LNCAP (cell line): ENCODE measurements around the gene GNS.

Source experiments
- TF ChIP-seq, protein P1 (sequence below): fragments of 450-650 bp; IDR thresholded peaks from 2 replicates; pipeline ENCODE4 v1.5.1; 2017; ENCODE audit warnings: mild to moderate bottlenecking

Gene GNS

GRCh38 chr12:64749461-64750200 is 9.6 kb downstream of the GNS start:
- TF ChIP-seq, protein P1, sequence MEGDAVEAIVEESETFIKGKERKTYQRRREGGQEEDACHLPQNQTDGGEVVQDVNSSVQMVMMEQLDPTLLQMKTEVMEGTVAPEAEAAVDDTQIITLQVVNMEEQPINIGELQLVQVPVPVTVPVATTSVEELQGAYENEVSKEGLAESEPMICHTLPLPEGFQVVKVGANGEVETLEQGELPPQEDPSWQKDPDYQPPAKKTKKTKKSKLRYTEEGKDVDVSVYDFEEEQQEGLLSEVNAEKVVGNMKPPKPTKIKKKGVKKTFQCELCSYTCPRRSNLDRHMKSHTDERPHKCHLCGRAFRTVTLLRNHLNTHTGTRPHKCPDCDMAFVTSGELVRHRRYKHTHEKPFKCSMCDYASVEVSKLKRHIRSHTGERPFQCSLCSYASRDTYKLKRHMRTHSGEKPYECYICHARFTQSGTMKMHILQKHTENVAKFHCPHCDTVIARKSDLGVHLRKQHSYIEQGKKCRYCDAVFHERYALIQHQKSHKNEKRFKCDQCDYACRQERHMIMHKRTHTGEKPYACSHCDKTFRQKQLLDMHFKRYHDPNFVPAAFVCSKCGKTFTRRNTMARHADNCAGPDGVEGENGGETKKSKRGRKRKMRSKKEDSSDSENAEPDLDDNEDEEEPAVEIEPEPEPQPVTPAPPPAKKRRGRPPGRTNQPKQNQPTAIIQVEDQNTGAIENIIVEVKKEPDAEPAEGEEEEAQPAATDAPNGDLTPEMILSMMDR: no peak

GRCh38 chr12:64747695-64748094 is 11.5 kb downstream of the GNS start:
- TF ChIP-seq, protein P1: no peak

GRCh38 chr12:64746663-64747062 is 12.5 kb downstream of the GNS start:
- TF ChIP-seq, protein P1: no peak

- TF ChIP-seq, protein P1: no peak
These were observed 13.2 kb downstream of the GNS start for GRCh38 chr12:64745980-64746379.

- TF ChIP-seq, protein P1: no peak
These were observed 13.9 kb downstream of the GNS start for GRCh38 chr12:64745259-64745807.

DNA sequence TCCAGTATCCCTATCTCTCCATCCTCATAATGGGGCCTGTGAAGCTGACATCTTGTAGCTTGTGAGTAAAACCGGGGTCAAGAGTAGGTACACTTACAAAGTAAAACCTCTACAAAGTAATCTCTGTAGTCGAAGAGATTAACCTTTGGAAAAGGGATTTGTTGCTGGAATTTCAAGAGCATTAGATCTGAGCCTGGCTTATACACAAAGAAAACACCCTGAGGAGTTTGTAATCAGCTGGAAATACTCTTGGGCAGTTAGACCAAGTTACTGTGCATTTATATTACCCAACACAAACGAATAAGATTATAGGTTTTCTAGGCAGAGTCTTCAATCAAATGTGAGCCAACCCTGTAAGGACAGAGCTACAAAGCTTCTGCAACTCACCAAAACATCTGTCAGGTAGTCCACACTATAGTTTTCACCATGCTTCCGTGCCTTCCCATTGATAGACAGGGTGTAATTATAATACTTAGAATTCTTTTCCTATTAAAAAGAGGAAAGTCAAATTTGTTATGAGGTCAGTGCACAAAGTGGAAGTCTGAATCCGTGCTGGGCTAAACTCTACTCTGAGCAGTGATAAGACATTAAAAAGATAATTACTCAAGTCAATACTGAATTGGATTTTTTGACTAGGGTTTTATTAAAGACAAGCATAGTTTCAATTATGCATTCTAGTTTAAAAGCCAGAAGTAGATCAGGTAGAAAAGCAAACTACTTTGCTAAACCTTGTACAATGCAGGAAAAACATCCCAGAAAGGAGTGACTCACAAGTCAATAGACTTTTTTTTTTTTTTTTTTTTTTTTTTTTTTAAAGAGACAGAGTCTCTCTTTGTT is 14.6 kb downstream of the GNS start:
- TF ChIP-seq, protein P1: no peak

- TF ChIP-seq, protein P1: no peak
These were observed 16.0 kb downstream of the GNS start for GRCh38 chr12:64743206-64743605.
